Measurements from ENCODE around the gene HTATIP2.
"Not testable (repeated sequence)": the region's sequence is repeated elsewhere in the genome, so short reads cannot be mapped to it uniquely, and the experiment has no call there.

Gene HTATIP2

DNA sequence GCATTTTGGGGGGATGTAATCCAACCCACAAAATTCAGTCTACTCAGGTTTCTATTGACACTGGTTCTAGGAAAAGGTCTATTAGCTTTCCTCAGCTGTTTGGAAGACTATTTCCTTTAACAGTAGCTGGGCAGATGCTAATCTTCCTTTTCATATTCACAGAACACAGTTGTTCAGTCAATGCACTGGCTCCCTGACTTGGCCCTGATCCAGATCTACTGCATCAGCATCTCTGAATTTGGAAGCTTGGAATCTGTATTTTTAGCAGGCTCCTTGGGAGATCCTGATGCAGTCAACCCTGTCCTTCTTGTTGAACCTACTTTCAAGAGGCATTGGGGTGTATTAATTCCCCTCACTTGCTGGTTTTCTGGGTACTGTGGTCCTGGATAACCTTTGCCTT, 6.3 kb downstream of the HTATIP2 start:
- DNase-seq, result peak in 10 of 58 donors; percentile 3 to 78 (median 17)

DNA sequence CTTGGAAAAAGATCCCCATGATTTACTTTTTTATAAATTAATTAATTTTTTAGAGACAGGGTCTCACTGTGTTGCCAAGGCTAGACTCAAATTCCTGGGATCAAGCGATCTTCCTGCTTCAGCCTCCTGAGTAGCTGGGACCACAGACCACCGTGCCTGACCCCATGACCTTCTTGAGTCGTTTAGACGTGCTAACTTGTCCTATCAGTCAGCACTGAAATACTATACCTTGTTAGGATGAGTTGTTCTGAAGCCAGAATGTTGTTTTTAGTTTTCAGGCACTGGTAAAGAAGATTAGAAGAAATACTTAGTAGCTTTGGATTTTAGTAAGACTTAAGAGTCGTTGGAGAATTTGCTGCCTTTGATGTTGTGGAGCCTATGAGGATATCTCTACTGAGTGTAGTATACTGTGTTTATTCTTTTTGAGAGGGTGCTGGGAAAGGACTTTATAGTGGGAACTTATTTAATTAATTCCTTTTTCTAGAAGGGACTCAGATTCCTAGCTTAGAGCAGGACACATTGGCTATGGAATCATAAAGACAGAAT, 8.6 kb downstream of the HTATIP2 start:
- no peak for DNase-seq

DNA sequence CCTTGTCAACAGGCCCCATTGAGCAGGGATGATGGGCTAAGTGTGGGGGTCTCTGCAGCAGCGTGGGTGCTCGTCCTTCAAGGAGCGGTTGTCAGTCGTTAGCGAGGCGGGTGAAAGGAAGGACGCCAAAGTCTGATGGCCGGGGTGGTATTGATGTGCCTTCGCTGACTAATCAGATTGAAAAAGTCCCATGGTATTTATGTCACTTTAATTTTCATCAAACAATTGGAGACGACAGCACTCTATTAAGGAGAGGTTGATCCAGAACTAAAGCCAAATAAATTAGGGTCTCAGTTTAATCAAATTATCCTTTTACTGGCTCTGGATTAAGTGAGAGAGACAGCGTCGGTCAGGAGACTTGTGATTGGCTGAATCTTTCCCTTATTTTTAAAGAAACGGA, 9.6 kb downstream of the HTATIP2 start:
- DNase-seq, result no peak

DNA sequence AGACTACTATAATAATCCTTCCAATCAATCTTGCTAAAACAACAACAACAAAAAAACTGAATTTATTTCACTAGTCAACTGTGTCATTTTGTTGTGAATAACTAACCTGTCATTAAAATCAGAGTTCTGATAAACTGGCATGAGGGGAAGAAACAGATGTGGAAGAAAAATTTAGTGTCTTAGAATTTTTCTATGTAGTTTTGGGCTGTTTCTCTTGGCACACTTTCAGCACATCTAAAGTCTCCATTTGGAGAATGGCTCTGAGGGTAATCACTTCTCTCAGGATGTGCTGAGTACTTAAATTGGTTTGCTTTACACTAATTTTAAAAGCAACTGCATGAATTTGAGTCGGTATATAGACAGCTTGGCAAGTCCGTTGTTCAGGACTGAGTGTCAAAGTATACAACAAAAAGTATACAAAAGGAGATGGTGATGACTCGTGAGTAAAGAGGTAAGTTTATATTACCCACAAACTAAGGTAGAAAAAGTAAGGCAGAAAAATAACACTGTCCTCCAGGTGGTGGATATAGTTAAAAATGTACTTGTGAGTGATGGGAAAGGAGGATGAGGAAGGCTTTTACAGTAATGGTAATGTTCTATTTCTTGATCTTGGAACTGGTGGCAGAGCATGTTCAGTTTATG, 10.2 kb downstream of the HTATIP2 start:
- no peak for DNase-seq

DNA sequence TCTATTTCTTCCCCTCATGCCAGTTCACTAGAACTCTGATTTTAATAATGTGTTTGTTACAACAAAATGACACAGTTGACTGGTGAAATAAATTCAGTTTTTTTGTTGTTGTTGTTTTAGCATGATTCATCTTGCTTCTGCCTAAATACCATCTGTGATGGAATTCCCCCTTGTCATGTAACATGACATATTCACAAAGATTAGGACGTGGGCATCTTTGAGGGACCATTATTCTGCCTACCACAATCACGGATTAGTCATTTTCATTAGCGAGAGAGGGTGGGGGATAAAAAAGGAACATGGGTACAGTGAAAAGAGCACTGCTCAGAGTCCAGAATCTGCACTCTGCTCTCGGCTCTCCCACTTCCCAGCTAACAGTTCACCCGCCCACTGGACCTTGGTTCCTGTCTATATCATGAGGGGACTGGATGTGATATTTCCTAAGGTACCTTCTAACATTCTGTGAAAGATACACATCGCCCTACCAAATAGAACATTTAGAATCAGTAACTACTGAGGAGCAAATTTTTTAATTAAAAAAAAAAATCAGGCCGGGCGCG, 11.3 kb downstream of the HTATIP2 start:
- no peak for DNase-seq

DNA sequence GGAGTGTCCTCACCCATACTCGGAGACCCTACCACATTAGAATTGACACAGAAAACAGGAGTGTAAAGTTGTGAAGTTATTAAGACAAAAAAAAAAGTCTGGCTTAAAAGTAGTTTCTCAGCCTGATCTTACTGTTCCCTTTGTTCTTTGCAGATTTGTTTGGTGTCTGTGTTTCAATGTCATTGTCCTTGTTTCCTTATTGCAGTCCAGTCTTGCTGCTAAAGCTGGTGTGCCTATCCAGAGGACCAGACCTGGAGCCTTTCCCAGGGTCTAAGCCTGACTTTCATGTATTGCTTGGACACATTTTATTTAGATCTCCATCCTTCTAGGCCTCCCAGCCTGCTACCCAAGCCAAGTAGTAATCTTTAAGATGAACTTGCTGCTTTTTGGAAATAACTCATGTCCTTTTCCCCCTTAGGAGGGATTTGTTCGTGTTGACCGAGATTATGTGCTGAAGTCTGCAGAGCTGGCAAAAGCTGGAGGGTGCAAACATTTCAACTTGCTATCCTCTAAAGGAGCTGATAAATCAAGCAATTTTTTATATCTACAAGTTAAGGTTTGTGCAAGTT, 12.7 kb downstream of the HTATIP2 start:
- no peak for DNase-seq

DNA sequence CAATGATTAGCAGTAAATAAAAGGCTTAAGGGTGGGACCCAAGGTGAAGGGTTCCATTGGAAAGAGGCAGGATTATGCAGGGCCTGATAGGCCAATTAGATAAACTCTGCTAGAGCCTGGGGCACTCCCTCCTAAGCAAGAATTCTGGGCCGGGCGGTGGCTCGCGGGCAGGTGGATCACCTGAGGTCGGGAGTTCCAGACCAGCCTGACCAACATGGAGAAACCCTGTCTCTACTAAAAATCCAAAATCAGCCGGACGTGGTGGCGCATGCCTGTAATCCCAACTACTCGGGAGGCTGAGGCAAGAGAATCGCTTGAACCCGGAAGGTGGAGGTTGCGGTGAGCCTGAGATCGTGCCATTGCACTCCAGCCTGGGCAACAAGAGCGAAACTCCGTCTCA, 22.5 kb downstream of the HTATIP2 start:
- not testable (repeated sequence) for DNase-seq

DNA sequence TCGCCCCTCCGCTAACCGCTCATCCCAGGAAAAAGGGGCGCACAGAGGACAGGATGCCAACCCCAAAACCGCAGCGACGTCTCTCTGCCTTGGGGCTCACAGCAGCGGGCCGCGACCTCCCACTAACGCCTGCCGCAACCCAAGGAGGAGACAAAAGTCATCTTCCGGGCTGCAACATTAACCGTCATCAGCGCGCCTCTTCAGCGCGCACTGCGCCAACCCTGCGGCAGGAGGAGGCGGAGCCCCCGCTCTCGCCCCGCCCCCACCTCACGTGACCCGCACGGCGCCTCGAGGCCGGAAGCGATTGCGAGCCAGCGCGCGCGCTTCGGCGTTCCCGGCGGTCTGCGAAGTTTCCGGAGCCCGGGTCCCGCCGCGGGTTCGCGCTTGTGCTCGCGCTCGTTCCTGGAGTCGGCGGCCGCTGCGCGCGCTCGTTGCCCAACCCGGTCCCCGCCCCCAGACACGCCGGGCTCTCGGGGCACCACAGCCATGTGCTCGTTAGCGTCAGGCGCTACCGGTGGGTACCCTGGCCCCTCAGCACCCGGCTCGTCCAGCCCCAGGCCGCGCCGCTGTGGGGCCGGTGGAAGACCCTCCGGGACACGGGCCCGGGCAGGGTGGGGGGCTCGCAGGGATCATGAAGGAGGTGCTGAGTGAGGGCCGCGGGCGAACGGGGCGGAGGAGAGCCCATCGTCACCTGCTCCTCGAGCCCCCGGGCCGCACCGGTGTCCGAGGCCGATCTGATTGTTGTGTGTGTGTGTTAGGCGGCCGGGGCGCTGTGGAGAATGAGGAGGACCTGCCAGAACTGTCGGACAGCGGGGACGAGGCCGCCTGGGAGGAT, 24.0 kb downstream of the HTATIP2 start, which contains the start of gene PRMT3:
Gene PRMT3, plus strand, starts transcription at position 456 of the 835 bp plus-strand sequence. Its CDS starts 31 bp downstream, at position 487.
- DNase-seq, result peak; percentile 50 to 97 (median 92)

DNA sequence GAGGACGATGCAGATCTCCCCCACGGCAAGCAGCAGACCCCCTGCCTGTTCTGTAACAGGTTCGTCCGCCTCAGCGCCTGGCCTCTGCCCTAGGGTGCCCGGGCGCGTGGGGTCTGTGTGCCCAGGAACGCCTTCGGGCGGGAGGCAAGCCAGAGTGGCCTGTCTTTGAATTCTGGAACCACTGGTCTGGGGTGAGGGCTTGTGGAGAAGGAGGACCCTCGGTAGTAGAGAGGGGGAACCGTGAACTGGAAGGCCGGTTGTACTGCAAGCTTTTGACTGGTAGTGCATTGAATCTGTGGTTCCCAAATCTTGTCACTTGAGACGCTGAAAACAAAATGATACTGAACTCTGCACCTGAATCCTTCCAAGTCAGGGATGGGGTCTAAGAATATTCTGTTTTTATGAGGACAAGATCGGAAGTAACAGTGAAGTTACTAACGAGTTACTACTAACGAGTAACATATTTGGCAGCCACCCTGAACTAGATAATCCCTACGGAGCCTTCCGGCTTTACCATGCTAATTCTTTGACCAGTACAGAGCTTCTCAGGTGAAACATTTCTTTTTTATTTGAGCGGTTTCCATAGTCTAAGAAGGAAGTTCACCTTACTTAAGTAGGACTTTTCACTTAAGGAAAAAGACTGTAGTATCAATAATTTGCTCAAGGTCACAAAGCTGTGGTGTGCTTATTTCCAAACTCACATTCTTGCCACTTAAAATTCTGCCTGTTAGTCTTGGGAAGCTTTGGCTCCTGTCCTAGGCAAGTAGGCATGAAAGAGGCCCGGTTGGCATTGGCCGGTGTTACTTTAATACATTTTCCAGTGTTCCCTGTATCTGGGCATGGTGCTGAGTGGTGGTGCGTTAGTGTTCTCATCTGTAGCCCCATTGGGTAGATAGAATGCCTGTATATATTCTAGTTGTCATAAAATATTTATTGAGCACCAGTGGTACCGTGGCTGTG, 24.9 kb downstream of the HTATIP2 start:
- peak in 12 of 58 donors; percentile 3 to 67 (median 19) for DNase-seq

DNA sequence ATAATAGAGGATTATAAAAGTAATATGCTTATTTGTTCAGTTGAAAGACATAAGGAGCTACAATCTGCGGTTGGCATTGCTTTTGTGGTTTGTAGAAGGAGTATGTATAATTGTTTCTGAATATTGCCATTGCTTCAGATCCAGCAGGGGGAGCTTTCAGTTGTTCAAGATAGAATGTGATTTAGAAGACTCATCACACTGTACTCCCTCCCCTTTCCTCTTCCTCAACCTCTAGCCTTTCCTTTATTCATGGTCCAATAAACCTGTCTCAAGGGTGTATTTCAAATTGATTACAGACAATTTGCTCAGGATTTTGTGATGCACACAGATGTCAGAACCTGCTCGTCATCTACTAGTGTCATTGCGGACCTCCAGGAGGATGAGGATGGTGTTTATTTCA, 33.8 kb downstream of the HTATIP2 start:
- DNase-seq, result peak in 6 of 58 donors; percentile 2 to 15 (median 4)

DNA sequence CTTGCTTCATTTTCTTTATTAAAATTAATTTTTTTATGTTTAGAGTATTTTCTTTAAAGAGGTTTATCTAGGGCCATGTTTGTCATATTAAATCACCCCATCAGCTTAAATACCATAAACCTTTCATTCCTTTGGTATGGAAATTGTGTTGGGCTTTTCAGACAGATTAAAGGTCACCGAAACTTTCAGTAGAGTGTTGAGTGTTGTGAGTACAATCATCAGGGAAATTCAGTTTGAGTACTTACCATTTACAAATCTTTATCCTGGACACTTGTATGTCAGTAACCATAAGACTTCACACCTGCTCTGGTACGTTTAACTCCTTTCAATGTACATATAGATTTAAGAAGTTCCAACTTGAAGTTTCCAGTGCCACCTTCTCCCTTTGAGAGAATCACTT, 36.0 kb downstream of the HTATIP2 start:
- no peak for DNase-seq

DNA sequence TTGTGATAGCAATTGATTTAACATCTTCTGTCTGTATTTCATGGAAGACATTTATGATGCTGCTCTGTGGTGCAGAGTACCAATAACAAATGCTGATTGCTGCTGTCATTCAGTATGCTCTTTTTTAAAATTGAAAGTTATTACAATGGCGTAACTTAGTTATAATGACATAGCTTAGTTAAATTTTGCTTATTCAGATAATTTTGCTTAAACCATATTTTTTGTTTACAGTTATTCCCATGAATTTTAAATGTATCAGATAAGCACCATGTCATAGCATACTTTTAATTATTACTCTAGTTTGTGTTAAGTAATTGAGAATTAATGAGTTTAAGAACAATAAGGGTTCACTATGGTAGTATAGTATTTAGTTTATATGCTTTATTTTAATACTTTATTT, 39.5 kb downstream of the HTATIP2 start:
- no peak for DNase-seq

DNA sequence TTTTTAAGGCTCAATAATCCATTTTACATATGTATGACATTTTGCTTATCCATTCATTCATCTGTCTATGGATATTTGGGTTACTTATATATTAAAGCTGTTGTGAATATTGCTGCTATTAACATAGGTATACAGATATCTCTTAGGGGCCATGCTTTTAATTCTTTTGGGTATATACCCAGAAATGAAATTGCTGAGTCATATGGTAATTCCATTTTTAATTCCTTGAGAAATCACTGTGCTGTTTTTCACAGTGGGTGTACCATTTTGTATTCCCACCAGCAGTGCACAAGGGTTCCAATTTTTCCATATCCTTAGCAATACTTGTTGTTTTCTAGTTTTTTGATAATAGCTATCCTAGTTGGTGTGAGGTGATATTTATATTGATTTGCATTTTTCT, 43.0 kb downstream of the HTATIP2 start:
- no peak for DNase-seq

DNA sequence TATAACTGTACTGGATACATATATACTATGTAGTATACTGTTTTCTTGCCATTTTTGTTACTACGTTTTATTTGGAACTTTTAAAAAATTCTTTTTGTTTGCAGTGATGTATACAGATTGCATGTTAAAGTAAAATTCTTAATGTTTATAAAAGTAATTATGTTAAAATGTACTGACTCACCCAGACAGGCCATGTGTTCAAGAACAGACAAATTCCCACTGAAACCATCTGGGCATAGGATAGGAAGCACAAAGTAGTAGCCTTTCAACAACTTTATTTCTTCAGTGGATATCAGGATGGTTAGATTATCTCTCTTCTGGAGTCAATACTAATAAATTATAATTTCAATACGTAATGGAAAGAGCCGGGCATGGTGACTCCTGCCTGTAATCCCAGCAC, 43.8 kb downstream of the HTATIP2 start:
- DNase-seq, result no peak

DNA sequence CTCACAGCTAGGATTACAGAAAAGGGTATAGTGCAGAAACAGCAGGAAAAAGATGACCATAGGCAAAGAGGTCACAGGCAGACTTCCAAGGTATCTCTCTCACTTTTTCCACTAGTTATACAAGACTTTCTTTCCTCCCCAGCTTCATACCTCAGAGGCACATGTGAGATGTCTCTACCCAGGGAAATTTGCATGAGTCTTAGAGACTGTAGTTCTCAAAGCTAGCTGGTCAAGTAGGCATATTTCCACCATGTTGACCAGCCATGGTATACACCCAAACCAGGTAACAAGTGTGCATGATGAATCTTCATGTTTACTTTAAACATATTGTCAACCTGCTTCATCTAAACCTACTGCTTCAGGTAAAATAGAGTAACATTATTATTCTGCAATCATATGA, 51.9 kb downstream of the HTATIP2 start:
- DNase-seq, result no peak

DNA sequence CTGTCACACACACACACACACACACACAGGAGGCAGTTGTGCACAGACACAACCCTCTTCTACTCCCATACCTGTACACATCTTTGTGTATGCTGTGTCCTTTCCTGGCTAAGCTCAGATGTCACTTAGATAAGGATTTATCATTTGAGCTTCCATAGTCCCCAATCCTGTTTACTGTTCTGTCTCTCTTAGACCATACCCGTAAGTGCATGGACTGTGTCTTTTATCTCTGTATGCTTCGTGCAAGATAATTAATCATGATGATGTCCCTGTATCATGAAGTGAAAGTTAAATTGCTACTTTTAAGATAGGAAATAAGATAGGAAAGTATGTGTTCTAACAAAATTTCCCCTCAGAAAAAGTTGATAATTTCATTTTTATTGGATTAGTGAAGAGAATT, 54.3 kb downstream of the HTATIP2 start:
- no peak for DNase-seq

DNA sequence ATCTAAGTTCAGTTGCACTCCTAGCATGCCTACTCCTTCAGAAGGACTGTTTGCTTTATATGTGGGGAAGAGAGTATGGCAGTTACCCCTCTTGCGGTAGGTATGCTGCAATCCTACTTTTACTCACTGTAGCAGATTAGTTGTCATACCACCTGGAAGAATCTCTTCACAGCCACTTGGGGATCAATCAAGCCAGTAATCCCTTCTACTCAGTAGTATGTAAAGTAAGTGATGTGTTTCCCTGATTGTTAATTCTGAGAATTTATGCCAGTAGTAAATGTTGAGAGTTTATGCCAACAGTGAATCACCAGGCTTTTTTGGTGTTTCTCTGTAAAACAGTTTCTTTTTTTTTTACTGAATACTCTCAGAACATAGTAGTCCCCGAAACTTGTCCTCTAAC, 58.4 kb downstream of the HTATIP2 start:
- no peak for DNase-seq

DNA sequence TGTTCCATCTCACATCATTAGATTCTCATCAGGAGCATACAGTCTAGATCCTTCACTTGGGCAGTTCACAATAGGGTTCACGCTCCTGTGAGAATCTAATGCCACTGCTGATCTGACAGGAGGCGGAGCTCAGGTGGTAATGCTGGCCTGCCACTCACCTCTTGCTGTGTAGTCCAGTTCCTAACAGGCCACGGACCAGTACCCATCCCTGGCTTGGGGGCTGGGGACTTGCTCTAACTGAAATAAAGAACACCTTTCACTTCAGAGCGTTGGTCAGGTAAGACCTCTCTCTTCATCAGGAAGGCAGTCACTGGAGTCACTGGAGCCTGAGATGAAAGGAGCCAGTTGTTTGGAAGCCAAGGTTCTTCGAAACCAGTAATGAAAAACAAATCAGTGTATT, 65.7 kb downstream of the HTATIP2 start:
- no peak for DNase-seq
